NCI-H446 (cell line): ENCODE data around the gene CYP24A1.
"Not testable (repeated sequence)": the region's sequence is repeated elsewhere in the genome, so short reads cannot be mapped to it uniquely, and the experiment has no call there.

ENCODE experiments used
- DNase-seq, 2 experiments: peaks; one replicate each; lab custom pipeline; 2025; lab: John Stamatoyannopoulos, UW

The CYP24A1 gene

DNA sequence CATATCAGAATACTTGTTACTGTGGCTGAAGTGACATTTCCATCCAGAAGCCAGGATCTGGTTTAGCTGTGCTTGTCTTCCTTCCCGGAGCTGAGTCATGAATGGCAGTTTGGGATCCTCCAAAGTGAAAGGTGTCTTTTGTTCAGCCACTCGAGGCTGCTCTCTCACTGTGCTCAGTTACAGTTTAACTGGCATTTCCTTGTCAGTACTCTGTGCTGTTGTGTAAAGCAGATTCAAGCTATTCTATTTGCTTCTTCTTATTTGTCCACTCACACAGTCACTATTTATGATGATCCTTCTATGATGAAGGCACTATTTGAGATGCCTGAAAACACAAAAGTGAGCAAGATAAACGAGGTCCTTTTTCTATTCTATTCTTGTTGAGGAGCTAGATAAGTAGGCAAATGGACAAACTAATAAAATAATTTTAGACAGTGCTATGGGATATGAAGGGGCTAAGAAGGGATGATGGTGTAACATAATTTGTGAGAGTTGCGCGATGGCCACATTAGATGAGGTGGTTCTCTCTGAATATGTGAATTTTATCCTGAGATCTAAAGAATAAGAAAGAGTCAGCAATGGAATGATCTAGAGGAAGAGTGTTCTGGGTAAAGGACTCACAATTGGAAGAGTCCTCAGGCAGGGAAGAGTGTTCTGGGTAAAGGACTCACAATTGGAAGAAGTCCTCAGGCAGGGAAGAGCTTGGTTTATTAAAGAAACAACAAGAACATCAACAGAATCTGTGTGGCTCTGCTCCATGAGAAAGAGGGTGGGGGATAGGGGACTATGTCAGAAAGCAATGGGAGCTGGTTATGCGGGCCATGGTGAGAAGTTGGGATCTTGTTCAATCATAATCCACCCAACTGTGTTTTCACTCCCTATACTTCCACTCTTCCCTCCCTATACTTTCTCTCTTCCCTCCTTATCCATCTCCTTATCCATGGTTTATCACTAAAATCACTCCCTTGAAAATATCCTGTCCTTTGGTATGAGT, 40.1 kb downstream of the CYP24A1 start:
- no peak for DNase-seq

DNA sequence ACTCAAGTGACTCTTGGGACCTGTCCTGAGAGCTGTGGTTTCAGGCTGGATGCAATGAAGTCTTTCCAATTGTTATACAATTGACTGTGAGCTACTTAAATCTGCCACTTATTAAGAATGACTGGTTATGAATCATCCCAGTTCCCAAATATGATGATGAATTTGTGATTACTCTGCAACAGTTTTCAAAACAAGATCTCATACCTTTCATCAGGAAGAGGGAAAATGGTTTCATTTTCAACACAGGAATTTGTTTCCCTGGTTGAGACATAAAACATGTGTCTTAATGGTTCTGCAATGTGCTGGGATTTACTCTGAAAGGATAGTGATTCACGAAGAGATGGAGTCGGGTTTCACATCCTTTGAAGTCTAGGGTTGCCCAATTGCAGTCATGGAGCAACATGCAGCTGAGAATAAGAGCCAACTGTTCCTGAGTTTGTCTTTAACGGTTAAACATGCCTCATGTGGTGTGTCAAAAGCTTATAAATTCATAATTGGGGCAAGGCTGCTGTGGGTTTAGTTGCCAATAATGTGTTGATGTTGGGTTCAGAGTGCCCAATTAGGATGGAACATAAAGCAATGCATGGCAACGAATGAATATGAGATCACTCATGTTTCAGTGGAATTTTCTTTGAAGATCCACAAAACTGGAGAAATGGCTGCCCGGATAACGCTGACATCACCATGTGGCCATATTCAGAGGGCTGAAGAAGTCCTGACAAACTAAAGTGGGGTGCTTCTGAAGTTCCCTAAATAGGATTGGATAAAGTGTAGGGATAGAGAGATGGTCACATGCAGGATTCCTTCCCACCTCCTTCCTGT, 41.0 kb downstream of the CYP24A1 start:
- no peak for DNase-seq

GRCh38 chr20:54131675-54132611, 41.8 kb downstream of the CYP24A1 start:
- no peak for DNase-seq

GRCh38 chr20:54131125-54131524, 42.7 kb downstream of the CYP24A1 start:
- not testable (repeated sequence) for DNase-seq

- DNase-seq: no peak
Measured at GRCh38 chr20:54129350-54129749, 44.4 kb downstream of the CYP24A1 start.

- no peak for DNase-seq
Measured at GRCh38 chr20:54127855-54128574, 45.8 kb downstream of the CYP24A1 start.

DNA sequence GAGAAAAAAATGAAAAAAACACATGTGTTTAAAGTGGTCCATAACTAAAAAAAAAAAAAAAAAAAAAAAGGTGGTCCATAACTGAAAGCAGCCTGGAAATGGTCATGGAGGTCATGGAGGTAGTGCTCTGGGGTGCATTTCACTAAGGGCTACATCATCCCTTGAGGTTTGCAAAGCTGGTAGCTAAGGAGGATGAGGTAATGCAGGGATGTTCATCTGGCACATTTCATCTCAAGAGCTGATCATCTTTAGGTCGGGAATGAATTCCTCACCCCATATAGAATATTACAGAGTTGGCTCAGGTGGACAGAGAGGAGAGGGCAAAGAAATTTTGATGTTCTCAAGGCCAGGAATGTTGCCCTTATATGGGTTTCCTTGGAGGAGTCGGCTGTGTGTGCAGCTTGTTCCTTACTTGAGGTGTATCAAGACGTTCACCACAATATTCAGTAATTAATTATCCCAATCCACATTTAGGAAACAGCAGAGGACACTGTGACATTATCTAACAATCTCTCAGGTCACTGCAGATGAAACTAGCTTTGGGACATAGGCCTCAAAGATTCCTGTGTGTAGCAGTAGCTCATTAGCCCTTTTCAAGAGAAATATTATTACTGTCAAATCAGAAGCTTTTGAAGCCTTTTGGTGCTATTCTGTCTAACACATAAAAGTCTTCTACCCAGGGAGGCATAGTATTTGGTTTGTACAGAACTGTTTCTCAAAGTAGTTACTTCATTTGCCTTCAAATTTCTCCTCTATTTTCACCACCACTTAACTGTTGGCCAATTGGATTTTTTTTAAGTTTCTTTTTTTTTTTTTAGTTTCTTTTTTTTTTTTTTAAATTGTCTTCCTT, 46.8 kb downstream of the CYP24A1 start:
- DNase-seq: no peak

GRCh38 chr20:54126328-54126727, 47.5 kb downstream of the CYP24A1 start:
- not testable (repeated sequence) for DNase-seq

GRCh38 chr20:54123587-54124180, 50.1 kb downstream of the CYP24A1 start:
- DNase-seq: no peak

GRCh38 chr20:54122681-54123586, 50.9 kb downstream of the CYP24A1 start:
- DNase-seq: no peak

DNA sequence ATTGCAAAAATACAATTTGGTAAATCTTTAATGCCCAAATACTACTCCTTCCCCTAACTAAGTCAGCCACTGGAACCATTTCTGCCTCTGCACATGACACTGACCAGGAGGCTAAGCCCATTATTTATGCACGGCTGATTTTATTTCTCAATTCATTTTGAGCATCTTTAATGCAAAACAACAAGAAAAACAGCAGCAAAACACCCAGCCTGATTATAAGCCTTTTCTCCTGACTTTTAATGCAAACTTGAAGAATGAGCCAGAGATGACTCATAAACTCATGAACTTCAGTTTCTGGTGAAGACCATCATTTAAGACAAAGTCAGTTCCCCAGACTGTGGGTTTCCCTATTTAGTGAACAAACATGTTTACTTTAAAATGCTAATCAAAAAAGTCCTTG, 51.6 kb downstream of the CYP24A1 start:
- no peak for DNase-seq

DNA sequence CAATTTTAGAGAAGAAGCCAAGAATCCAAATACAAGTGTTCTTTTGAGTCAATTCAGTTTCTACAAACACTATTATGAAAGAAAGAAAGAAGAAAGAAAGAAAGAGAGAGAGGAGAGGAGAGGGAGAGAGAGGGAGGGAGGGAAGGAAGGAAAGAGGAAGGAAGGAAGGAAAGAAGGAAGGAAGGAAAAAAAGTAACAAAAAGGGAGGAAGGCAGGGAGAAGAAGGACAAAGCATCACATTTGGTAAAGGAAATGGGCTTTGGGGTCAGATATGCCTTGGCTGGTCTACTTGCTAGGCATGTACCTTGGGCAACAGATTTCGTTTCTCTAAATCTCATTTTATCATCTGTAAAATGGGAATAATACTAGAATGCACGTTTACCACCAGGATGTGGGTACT, 54.0 kb downstream of the CYP24A1 start:
- no peak for DNase-seq

GRCh38 chr20:54118220-54119001, 55.4 kb downstream of the CYP24A1 start:
- no peak for DNase-seq

GRCh38 chr20:54116550-54117235, 57.1 kb downstream of the CYP24A1 start:
- no peak for DNase-seq

DNA sequence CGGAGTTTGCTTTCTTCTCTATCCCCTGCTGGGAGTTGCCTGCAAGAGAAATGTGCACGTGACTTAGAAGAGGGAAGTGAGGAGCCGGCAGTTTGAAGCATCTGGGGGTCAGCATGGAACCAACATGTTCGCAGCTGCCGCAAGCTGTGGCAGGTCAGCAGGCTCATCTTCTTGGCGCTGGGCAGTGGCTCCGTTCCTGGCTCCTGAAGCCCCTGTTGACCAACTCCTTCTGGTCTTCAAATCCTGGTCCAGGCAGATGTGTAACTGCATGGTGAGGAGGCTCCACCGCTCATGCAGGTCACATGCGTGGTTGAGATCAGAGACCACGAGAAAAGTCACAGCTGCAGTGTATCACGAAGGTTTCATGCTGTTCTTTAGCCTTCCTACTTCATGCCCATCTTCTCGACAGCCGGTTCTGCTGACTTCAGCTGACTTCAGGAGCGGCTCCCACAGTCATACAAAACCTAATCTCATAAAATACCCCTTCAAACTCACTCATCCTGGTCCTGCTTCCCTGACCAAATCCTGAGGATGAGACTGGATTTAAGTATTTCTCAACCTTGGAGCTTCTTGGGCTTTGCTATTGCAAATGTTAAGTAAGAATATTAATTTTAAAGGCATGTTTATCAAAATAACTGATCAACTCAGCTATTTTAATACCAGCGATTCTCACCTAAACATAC, 58.5 kb downstream of the CYP24A1 start:
- DNase-seq: no peak

DNA sequence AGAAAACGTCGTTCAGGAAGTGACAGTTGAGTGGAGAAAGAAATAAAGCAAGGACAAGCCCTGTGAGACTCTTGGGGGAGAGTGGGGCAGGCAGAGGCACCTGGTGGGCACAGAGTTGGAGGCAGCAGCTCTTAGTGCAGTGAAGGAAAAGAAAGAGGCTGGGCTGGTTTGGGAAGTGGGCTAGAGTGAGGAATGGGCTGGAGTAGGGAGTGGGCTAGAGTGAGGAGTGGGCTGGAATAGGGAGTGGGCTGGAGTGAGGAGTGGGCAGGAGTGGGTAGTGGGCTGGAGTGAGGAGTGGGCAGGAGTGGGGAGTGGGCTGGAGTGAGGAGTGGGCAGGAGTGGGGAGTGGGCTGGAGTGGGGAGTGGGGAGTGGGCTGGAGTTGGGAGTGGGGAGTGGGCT, 59.7 kb downstream of the CYP24A1 start:
- DNase-seq: no peak

- no peak for DNase-seq
Measured at GRCh38 chr20:54113566-54113965, 60.2 kb downstream of the CYP24A1 start.
